G401 (cell line): ENCODE results near the gene DOCK11. TPM values are rescaled to one million over a fixed set of nuclear protein-coding genes. Genes with fewer than 3 reads are reported as not detected.
"Not testable (repeated sequence)": the region's sequence is repeated elsewhere in the genome, so short reads cannot be mapped to it uniquely, and the experiment has no call there.

Experiments
- DNase-seq: peaks from one replicate; pipeline ENCODE4 v3.0.0-alpha.2; 2015; ENCODE audit warnings: low spot score
- in situ Hi-C: cut with HindIII; loops from 2 replicates; pipeline ENCODE4 v1.10.0; 2016; ENCODE audit warnings: low sequenced_read_pairs, mixed read lengths
- total RNA-seq: library from RNA; depleted of rRNA; stranded (reverse); fragments of >200 nt; shearing (Covaris generic); gene quantifications from 2 replicates; pipeline ENCODE4 v1.2.3, GENCODE V29; 2014

DOCK11 gene
- total RNA-seq, 1 experiment from 2014 or later, result 0.88 TPM

- in situ Hi-C loops, result no loop called here
Measured at GRCh38 chrX:118660085-118660484, 164.5 kb downstream of the DOCK11 start.

GRCh38 chrX:118665204-118665603 lies 169.6 kb downstream of the DOCK11 start:
- in situ Hi-C loops, result no loop called here
- no peak for DNase-seq

More at GRCh38 chrX:118660085-118660484, 164.5 kb downstream of the DOCK11 start:
- no peak for DNase-seq

GRCh38 chrX:118666521-118666920 lies 170.9 kb downstream of the DOCK11 start:
- DNase-seq, result no peak
- in situ Hi-C loops, result no loop called here

GRCh38 chrX:118669435-118669834 lies 173.8 kb downstream of the DOCK11 start:
- in situ Hi-C loops, result no loop called here
- no peak for DNase-seq

- DNase-seq, result no peak
- in situ Hi-C loops, result no loop called here
Measured at GRCh38 chrX:118675326-118675965, 179.8 kb downstream of the DOCK11 start.

- DNase-seq, result no peak
- in situ Hi-C loops, result no loop called here
Measured at GRCh38 chrX:118675966-118676349, 180.3 kb downstream of the DOCK11 start.

- no peak for DNase-seq
- in situ Hi-C loops, result no loop called here
Measured at GRCh38 chrX:118677318-118677717, 181.7 kb downstream of the DOCK11 start.

- in situ Hi-C loops, result no loop called here
- no peak for DNase-seq
Measured at GRCh38 chrX:118679290-118679689, 183.7 kb downstream of the DOCK11 start.

GRCh38 chrX:118682258-118683014 lies 186.8 kb downstream of the DOCK11 start:
- in situ Hi-C loops, result no loop called here
- no peak for DNase-seq

GRCh38 chrX:118685393-118685792 lies 189.8 kb downstream of the DOCK11 start:
- in situ Hi-C loops, result no loop called here
- DNase-seq, result no peak

GRCh38 chrX:118688935-118689334 lies 193.3 kb downstream of the DOCK11 start:
- in situ Hi-C loops, result no loop called here
- no peak for DNase-seq

GRCh38 chrX:118693843-118694242 lies 198.2 kb downstream of the DOCK11 start:
- no peak for DNase-seq
- in situ Hi-C loops, result no loop called here

- in situ Hi-C loops, result no loop called here
- no peak for DNase-seq
Measured at GRCh38 chrX:118694638-118695037, 199.0 kb downstream of the DOCK11 start.

- no peak for DNase-seq
- in situ Hi-C loops, result no loop called here
Measured at GRCh38 chrX:118698516-118699170, 203.0 kb downstream of the DOCK11 start.

GRCh38 chrX:118702741-118703140 lies 207.1 kb downstream of the DOCK11 start:
- in situ Hi-C loops, result no loop called here
- DNase-seq, result no peak

- in situ Hi-C loops, result no loop called here
- DNase-seq, result no peak
Measured at GRCh38 chrX:118706681-118707080, 211.1 kb downstream of the DOCK11 start.

GRCh38 chrX:118714521-118714920 lies 218.9 kb downstream of the DOCK11 start:
- no peak for DNase-seq
- in situ Hi-C loops, result no loop called here

- in situ Hi-C loops, DNase-seq: not testable (repeated sequence)
Measured at GRCh38 chrX:118715917-118716316, 220.3 kb downstream of the DOCK11 start.

GRCh38 chrX:118716833-118717232 lies 221.2 kb downstream of the DOCK11 start:
- DNase-seq, in situ Hi-C loops: not testable (repeated sequence)

- in situ Hi-C loops, result no loop called here
- no peak for DNase-seq
Measured at GRCh38 chrX:118717678-118718391, 222.2 kb downstream of the DOCK11 start.
